ENCODE data around the gene PGS1. TPM values are rescaled to one million over a fixed set of nuclear protein-coding genes. Genes with fewer than 3 reads are reported as not detected.
A peak's percentile ranks its signal among the peaks of the same experiment; 100 is the strongest.

The PGS1 gene
- polyA plus RNA-seq, 3 donors from 2014 or later: 17.0 to 27.5 (median 27.2) TPM

DNA sequence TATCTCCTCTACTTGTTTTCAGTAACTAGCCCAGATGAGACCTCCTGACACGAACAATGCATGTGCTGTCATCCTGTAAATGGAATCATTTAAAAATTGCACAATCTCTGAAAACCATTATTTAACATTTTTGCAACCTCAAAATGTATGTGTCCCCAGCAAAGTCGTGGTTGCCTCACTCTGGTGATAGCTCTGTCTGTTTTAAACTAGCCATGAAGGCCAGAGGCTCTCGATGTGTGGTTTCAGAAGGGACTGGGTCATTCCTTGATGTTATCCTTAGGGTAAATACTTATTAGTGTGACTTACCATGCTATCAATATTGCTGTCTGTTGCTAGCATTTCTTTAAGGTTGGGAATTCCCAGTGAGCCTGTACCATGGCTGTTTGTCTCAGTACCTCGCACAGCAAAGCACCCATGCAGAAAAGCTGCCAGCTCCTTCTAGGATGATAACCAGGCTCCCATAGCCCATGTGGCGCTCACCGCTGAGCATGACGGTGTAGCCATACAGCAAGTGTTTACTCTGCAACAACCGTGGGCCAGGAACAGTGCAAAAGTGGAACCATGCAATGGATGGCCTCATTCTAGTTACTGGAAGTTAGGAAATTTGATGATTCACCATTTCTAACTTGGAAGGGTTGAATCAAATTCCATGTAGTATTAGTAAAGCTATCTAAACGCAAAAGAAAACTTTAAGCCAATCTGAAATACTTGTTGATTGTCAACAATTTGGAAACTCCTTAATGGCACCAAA lies 2.9 kb upstream of the PGS1 start:
- Mint-ChIP-seq H3K27ac (no peak overlapping the region), H3K36me3 (no peaks in the 10 kb centered on the region), H3K4me1 (peaks cover 16 to 17% of the 10 kb centered on the region in 2 donors), H3K9me3 (no peaks in the 10 kb centered on the region), H3K27me3 (ENCODE audit: low read depth in 3 of 3) (peaks cover 1 to 22% (median 12%) of the 10 kb centered on the region in 3 donors), H3K4me3 (no peak overlapping the region)
- no peak for DNase-seq

DNA sequence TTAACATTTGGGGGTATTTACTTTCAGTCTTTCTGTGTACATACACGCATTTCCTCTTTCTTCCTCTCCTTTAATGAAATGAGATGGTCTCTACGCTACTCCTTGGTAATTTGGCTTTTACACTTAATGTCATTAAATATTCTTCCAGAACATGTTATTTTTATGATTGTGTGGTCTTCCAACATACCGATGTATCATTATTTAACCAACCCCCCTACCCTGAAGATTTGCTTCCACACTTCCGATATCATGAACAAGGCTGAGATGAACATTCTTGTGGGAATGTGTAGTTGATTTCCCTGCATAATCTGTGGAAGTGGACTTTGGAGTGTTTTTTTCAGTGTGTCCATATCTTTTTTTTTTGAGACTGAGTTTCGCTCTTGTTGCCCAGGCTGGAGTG lies 2.3 kb upstream of the PGS1 start:
- H3K9me3 Mint-ChIP-seq: no peaks in the 10 kb centered on the region
- H3K27me3 Mint-ChIP-seq (ENCODE audit: low read depth in 3 of 3): peaks cover 1 to 22% (median 12%) of the 10 kb centered on the region in 3 donors
- peaks cover 22% of the 10 kb centered on the region in 2 donors for H3K4me1 Mint-ChIP-seq
- H3K36me3 Mint-ChIP-seq: no peaks in the 10 kb centered on the region
- peak overlapping the region in 2 of 5 donors; percentile 3 to 14 for H3K4me3 Mint-ChIP-seq
- no peak for DNase-seq
- H3K27ac Mint-ChIP-seq: peak overlapping the region in 1 of 6 donors; percentile 13

DNA sequence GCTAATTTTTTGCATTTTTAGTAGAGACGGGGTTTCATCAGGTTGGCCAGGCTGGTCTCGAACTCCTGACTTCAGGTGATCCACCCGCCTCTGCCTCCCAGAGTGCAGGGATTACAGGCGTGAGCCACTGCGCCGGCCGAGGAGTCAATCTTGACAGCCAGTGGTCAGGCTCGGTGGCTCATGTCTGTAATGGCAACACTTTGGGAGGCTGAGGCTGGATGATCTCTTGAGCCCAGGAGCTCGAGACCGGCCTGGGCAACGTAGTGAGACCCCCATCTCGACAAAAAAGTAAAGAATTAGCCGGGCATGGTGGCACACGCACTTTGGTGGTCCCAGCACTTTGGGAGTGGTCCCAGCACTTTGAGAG lies 608 bp upstream of the PGS1 start:
- peaks cover 36 to 38% of the 10 kb centered on the region in 2 donors for H3K4me1 Mint-ChIP-seq
- no peaks in the 10 kb centered on the region for H3K36me3 Mint-ChIP-seq
- no peak for DNase-seq
- no peaks in the 10 kb centered on the region for H3K9me3 Mint-ChIP-seq
- H3K27me3 Mint-ChIP-seq (ENCODE audit: low read depth in 3 of 3): peaks cover 0 to 22% (median 10%) of the 10 kb centered on the region in 3 donors
- H3K4me3 Mint-ChIP-seq: peak overlapping the region; percentile 76 to 96 (median 93)
- H3K27ac Mint-ChIP-seq: peak overlapping the region in 5 of 6 donors; percentile 36 to 91 (median 67)

- Mint-ChIP-seq H3K27ac (peak overlapping the region; percentile 85 to 97 (median 92)), H3K36me3 (no peaks in the 10 kb centered on the region), H3K4me3 (peak overlapping the region; percentile 90 to 97 (median 94)), H3K4me1 (peaks cover 48 to 50% of the 10 kb centered on the region in 2 donors), H3K27me3 (ENCODE audit: low read depth in 3 of 3) (peaks cover 0 to 22% (median 8%) of the 10 kb centered on the region in 3 donors), H3K9me3 (no peaks in the 10 kb centered on the region)
- no peak for DNase-seq
These were observed 662 bp downstream of the PGS1 start for GRCh38 chr17:78379131-78379491.

GRCh38 chr17:78380370-78380769 lies 1.9 kb downstream of the PGS1 start:
- Mint-ChIP-seq H3K4me1 (peaks cover 57 to 59% of the 10 kb centered on the region in 2 donors), H3K27me3 (ENCODE audit: low read depth in 3 of 3) (peaks cover 1 to 22% (median 6%) of the 10 kb centered on the region in 3 donors), H3K9me3 (no peaks in the 10 kb centered on the region), H3K4me3 (peak overlapping the region; percentile 53 to 94 (median 74)), H3K27ac (peak overlapping the region; percentile 1 to 78 (median 67)), H3K36me3 (no peaks in the 10 kb centered on the region)
- DNase-seq: no peak

DNA sequence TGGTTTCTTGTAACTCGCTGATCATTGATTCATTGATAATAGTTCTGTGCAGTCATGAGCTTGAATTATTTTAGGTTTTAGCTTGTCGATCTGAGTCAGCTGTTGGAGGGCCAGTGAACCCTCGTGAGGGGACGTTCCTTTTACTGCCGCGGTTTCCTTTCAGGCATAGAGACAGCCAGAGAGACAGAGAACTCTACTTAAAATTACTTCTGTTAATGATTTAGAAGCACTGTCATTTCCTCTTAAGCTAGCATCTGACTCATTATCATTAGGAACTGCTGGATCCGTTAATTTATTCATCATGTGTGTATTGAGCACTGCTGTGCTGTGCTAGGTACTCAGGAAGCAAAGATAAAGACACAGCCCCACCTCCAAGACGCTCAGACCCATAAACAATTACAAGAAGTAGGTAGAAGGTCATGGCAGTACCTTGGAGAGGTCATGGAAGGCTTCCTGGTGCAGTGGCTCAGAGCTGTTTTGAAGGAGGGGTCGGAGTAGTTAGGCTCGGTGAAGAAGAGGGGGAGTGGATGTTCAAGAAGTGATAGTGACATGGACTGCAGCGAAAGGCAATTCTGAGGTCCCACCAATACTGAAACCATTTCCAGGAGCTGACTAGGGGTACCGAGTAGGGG lies 3.3 kb downstream of the PGS1 start:
- peak in 1 of 3 donors; percentile 28 for DNase-seq
- Mint-ChIP-seq H3K9me3 (no peaks in the 10 kb centered on the region), H3K4me3 (peak overlapping the region in 4 of 5 donors; percentile 22 to 57 (median 37)), H3K27me3 (ENCODE audit: low read depth in 3 of 3) (peaks cover 1 to 18% (median 6%) of the 10 kb centered on the region in 3 donors), H3K4me1 (peaks cover 71% of the 10 kb centered on the region in 2 donors), H3K36me3 (no peaks in the 10 kb centered on the region), H3K27ac (peak overlapping the region; percentile 14 to 85 (median 61))

DNA sequence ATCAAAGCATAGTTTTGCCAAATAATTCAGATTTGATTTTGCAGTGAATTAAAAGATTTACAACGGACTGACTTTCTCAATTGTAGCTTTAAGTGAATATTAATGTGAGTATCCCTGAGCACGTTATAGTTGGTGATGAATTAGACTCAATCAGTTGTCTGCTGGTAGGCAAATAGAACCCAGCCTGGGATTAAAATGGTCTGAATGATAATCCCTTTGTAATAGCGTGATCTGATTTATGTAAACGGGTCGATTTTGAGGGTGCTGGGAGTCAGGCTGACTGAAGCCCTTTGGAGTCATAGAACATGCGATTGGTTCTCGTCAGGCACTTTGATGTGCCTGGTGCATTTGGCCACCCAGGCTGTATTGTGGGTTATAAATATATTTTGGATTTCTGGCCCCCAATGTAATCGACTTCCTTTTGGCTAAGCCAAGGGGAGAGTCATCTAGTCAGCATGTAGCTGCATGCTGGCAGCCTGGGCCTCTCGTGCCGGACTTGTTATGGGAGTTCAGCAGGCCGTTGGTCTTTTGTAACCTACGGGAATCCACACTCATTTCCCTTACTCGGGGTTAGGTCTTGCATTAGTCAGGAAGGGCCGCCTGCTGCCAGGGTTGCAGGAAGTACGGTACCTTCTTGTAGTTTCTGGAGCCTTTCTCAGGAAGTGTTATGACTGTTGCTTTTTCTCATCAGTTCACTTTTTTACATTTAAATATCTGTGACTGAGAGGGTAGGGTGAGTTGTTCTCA lies 5.4 kb downstream of the PGS1 start:
- peaks cover 1 to 12% (median 3%) of the 10 kb centered on the region in 3 donors for H3K27me3 Mint-ChIP-seq (ENCODE audit: low read depth in 3 of 3)
- DNase-seq: no peak
- H3K4me3 Mint-ChIP-seq: peak overlapping the region in 1 of 5 donors; percentile 53

GRCh38 chr17:78384479-78385175 lies 6.2 kb downstream of the PGS1 start:
- Mint-ChIP-seq H3K9me3 (no peaks in the 10 kb centered on the region), H3K4me3 (peak overlapping the region in 2 of 5 donors; percentile 37 to 53), H3K4me1 (peaks cover 80% of the 10 kb centered on the region in 2 donors), H3K27me3 (ENCODE audit: low read depth in 3 of 3) (peaks cover 1 to 6% (median 2%) of the 10 kb centered on the region in 3 donors), H3K27ac (peak overlapping the region; percentile 7 to 84 (median 68)), H3K36me3 (no peaks in the 10 kb centered on the region)
- DNase-seq: no peak

More for the DNA sequence above, 5.4 kb downstream of the PGS1 start:
- H3K36me3 Mint-ChIP-seq: no peaks in the 10 kb centered on the region
- peak overlapping the region in 5 of 6 donors; percentile 7 to 69 (median 46) for H3K27ac Mint-ChIP-seq
- H3K4me1 Mint-ChIP-seq: peaks cover 83 to 86% of the 10 kb centered on the region in 2 donors
- H3K9me3 Mint-ChIP-seq: no peaks in the 10 kb centered on the region

- no peak for DNase-seq
- peak overlapping the region in 4 of 6 donors; percentile 38 to 83 (median 66) for H3K27ac Mint-ChIP-seq
- H3K4me3 Mint-ChIP-seq: peak overlapping the region in 1 of 5 donors; percentile 24
- peaks cover 71 to 73% of the 10 kb centered on the region in 2 donors for H3K4me1 Mint-ChIP-seq
- H3K27me3 Mint-ChIP-seq (ENCODE audit: low read depth in 3 of 3): peaks cover 0 to 3% (median 1%) of the 10 kb centered on the region in 3 donors
- no peaks in the 10 kb centered on the region for H3K9me3 Mint-ChIP-seq
- peaks cover 0 to 1% (median under 1%) of the 10 kb centered on the region in 3 donors for H3K36me3 Mint-ChIP-seq
These were observed 9.8 kb downstream of the PGS1 start for GRCh38 chr17:78387977-78388941.

DNA sequence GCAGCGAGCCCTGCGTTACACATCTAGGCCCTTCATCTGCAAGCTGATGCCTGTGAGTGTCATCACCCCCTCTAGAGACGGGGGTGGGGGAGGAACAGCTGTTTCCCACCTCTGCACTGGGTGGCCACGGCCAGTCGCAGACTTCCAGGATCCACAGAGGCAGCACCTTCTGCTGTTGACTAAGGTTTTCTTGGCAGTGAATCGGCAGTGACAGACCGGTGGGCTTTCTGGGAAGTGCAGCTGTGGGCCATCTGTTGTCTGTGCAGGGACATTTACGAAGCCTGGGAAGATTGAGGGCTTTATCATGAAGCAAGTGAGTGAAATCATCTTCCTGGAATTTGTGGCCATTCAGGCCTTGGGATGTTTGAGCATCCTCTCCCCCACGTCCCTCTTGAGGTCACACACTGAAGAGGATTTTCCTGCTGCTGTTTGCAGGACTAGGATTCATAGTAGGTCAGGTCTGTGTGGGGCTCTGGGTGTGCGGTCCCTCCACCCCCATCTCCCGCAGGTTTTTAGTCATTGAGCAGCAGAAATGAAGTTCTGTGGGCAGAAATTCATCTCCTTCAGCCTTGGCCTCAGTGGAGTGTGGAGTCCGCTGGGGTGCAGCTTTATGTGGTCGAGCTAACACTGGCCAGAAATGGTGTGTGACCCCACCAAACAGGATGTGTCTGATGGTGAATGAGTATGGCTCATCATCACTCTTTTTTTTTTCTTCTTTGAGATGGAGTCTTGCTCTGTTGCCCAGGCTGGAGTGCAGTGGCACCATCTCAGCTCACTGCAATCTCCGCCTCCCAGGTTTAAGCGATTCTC lies 12.0 kb downstream of the PGS1 start:
- Mint-ChIP-seq H3K36me3 (peaks cover 5 to 8% (median 5%) of the 10 kb centered on the region in 3 donors), H3K4me1 (peaks cover 55 to 68% of the 10 kb centered on the region in 2 donors), H3K4me3 (peak overlapping the region in 1 of 5 donors; percentile 18), H3K27ac (peak overlapping the region in 5 of 6 donors; percentile 2 to 65 (median 31)), H3K27me3 (ENCODE audit: low read depth in 3 of 3) (peaks cover 0 to 3% (median 0%) of the 10 kb centered on the region in 3 donors), H3K9me3 (no peaks in the 10 kb centered on the region)
- no peak for DNase-seq

DNA sequence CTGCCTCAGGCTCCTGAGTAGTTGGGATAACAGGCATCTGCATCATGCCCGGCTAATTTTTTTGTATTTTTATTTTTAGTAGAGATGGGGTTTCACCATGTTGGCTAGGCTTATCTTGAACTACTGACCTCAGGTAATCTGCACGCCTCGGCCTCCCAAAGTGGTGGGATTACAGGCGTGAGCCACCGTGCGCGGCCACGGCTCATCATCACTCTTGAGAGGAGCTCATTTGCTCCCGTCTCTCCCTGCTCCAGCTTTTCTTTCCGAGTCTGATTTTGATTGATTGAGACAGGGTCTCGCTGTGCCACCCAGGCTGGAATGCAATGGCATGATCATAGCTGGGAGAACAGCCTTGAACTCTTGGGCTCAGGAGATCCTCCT lies 12.6 kb downstream of the PGS1 start:
- no peak overlapping the region for H3K4me3 Mint-ChIP-seq
- no peak for DNase-seq
- H3K4me1 Mint-ChIP-seq: peaks cover 49 to 64% of the 10 kb centered on the region in 2 donors
- H3K27ac Mint-ChIP-seq: peak overlapping the region in 2 of 6 donors; percentile 2 to 60
- H3K9me3 Mint-ChIP-seq: no peaks in the 10 kb centered on the region
- H3K36me3 Mint-ChIP-seq: peaks cover 5 to 10% (median 7%) of the 10 kb centered on the region in 3 donors
- H3K27me3 Mint-ChIP-seq (ENCODE audit: low read depth in 3 of 3): peaks cover 0 to 3% (median 0%) of the 10 kb centered on the region in 3 donors
